Natural killer cell (primary cell): ENCODE data around the gene VWA8. TPM values are rescaled to one million over a fixed set of nuclear protein-coding genes. Genes with fewer than 3 reads are reported as not detected.
"Not testable (repeated sequence)": the region's sequence is repeated elsewhere in the genome, so short reads cannot be mapped to it uniquely, and the experiment has no call there.

Experiments used
- ATAC-seq, 3 donors: fragments of 150-1000 bp in 2 of 3; fragments of 200-7000 bp in 1 of 3; cut with Tn5 transposase; 1 replicate in 1 of 3; 2 replicates in 2 of 3; pipeline ENCODE4 v1.10.0; 2021; ENCODE audit warnings: mild to moderate bottlenecking in 2 of 3, moderate library complexity in 2 of 3
- DNase-seq, 2 donors: peaks; one replicate each; pipeline versions ENCODE4 v3.0.0 to v3.0.0-alpha.2; 2013 to 2021; ENCODE audit warnings: mixed read lengths in 1 of 2
- H3K27ac ChIP-seq: one replicate; pipeline ENCODE4 v1.5.1; 2013; ENCODE audit warnings: mild to moderate bottlenecking, low read length
- H3K27me3 ChIP-seq: one replicate; pipeline ENCODE4 v1.6.1; 2013; ENCODE audit warnings: low read length; ENCODE audit not compliant: control insufficient read depth, insufficient read depth
- H3K36me3 ChIP-seq: one replicate; pipeline ENCODE4 v1.6.1; 2013; ENCODE audit warnings: low read length; ENCODE audit not compliant: control insufficient read depth, insufficient read depth
- H3K4me1 ChIP-seq: one replicate; pipeline ENCODE4 v1.6.1; 2013; ENCODE audit warnings: low read length; ENCODE audit not compliant: control insufficient read depth, insufficient read depth
- H3K4me3 ChIP-seq: one replicate; pipeline ENCODE4 v1.5.1; 2013; ENCODE audit warnings: low read length
- H3K9me3 ChIP-seq: one replicate; pipeline ENCODE4 v1.6.1; 2013; ENCODE audit warnings: low read length; ENCODE audit not compliant: control insufficient read depth, insufficient read depth
- H3K27ac Mint-ChIP-seq, 2 donors: one replicate each; pipeline ENCODE4 v1.8.0; 2022; ENCODE audit warnings: mild to moderate bottlenecking in 2 of 2, mixed read lengths in 2 of 2, moderate library complexity in 1 of 2
- H3K27me3 Mint-ChIP-seq, 2 donors: one replicate each; pipeline ENCODE4 v1.8.0; 2022; ENCODE audit warnings: low read depth in 2 of 2, mixed read lengths in 2 of 2
- H3K36me3 Mint-ChIP-seq: one replicate; pipeline ENCODE4 v1.8.0; 2022; ENCODE audit warnings: mixed read lengths
- H3K4me1 Mint-ChIP-seq, 2 donors: one replicate each; pipeline ENCODE4 v1.8.0; 2022; ENCODE audit warnings: mixed read lengths in 2 of 2
- H3K4me3 Mint-ChIP-seq: one replicate; pipeline ENCODE4 v1.8.0; 2022; ENCODE audit warnings: mild to moderate bottlenecking, moderate library complexity, mixed read lengths
- H3K9me3 Mint-ChIP-seq, 2 donors: one replicate each; pipeline ENCODE4 v1.8.0; 2022; ENCODE audit warnings: mixed read lengths in 2 of 2
- CTCF ChIP-seq: fragments of 200-600 bp; IDR thresholded peaks from one replicate; pipeline ENCODE4 v1.8.0; 2022; ENCODE audit warnings: antibody characterized with exemption
- WGBS: methylation state at CpG from one replicate; pipeline ENCODE4 v1.1.7; 2013; ENCODE audit warnings: missing lambda C conversion rate; ENCODE audit not compliant: insufficient coverage; 5-methylcytosine and 5-hydroxymethylcytosine counted together
- intact Hi-C: fragments of 100-400 bp; cut with micrococcal nuclease; formaldehyde crosslinking; loops from one replicate; pipeline ENCODE4 v1.14.2; 2022
- total RNA-seq, 4 donors: library from RNA; stranded (reverse); fragments of 120-200 nt in 1 of 4; gene quantifications; one replicate each; pipeline versions ENCODE4 v1.2.3 to v1.2.4, GENCODE V29; 2013 to 2022

Gene VWA8
- total RNA-seq, 3 donors from 2014 or later (not counting 1 experiment from before 2014, with no cell fraction given) = 21.9 to 27.5 (median 22.6) TPM

- no peaks in the 10 kb centered on the region for H3K4me1 Mint-ChIP-seq
- H3K36me3 Mint-ChIP-seq = no peaks in the 10 kb centered on the region
- no peak overlapping the region for H3K4me3 Mint-ChIP-seq
- no peaks in the 10 kb centered on the region for H3K9me3 ChIP-seq
- H3K27me3 ChIP-seq = no peaks in the 10 kb centered on the region
- no peaks in the 10 kb centered on the region for H3K36me3 ChIP-seq
- 81% methylated on average over 12 of the region's 14 CpGs for WGBS
- intact Hi-C loops = no loop called here
- DNase-seq (no peak), ATAC-seq (no peak)
- no peaks in the 10 kb centered on the region for H3K9me3 Mint-ChIP-seq
- no peaks in the 10 kb centered on the region for H3K4me1 ChIP-seq
- no peak overlapping the region for H3K4me3 ChIP-seq
- H3K27ac ChIP-seq = no peak overlapping the region
- no peak overlapping the region for H3K27ac Mint-ChIP-seq
- no peak for TF ChIP-seq CTCF
- H3K27me3 Mint-ChIP-seq = no peaks in the 10 kb centered on the region
Measured at GRCh38 chr13:41546372-41547190, 414.3 kb downstream of the VWA8 start.

- Histone ChIP-seq H3K4me1 (no peaks in the 10 kb centered on the region), H3K9me3 (no peaks in the 10 kb centered on the region), H3K36me3 (no peaks in the 10 kb centered on the region), H3K27ac (no peak overlapping the region), H3K27me3 (no peaks in the 10 kb centered on the region), H3K4me3 (no peak overlapping the region)
- intact Hi-C loops = no loop called here
- no peak overlapping the region for H3K27ac Mint-ChIP-seq
- DNase-seq (no peak), ATAC-seq (no peak)
- H3K27me3 Mint-ChIP-seq = peaks cover 0 to 7% of the 10 kb centered on the region in 2 donors
- WGBS = 59% methylated on average over 3 of the region's 3 CpGs
- no peaks in the 10 kb centered on the region for H3K9me3 Mint-ChIP-seq
- no peaks in the 10 kb centered on the region for H3K4me1 Mint-ChIP-seq
- TF ChIP-seq CTCF = no peak
- H3K36me3 Mint-ChIP-seq = no peaks in the 10 kb centered on the region
- H3K4me3 Mint-ChIP-seq = no peak overlapping the region
Measured at GRCh38 chr13:41545432-41545707, 415.5 kb downstream of the VWA8 start.

- no peak for DNase-seq
- Mint-ChIP-seq H3K4me1 (no peaks in the 10 kb centered on the region), H3K27ac (no peak overlapping the region)
Measured at GRCh38 chr13:41543664-41544300, 417.1 kb downstream of the VWA8 start.

GRCh38 chr13:41542799-41543198 is 418.1 kb downstream of the VWA8 start:
- H3K36me3 ChIP-seq, ATAC-seq, H3K9me3 Mint-ChIP-seq, H3K4me1 ChIP-seq, H3K9me3 ChIP-seq, intact Hi-C loops, H3K4me3 Mint-ChIP-seq, H3K36me3 Mint-ChIP-seq, DNase-seq, H3K27me3 ChIP-seq, H3K4me3 ChIP-seq, H3K4me1 Mint-ChIP-seq, H3K27ac Mint-ChIP-seq, H3K27ac ChIP-seq: not testable (repeated sequence)
- H3K27me3 Mint-ChIP-seq = peaks cover 3 to 14% of the 10 kb centered on the region in 2 donors
- 100% methylated on average over 1 of the region's 3 CpGs for WGBS

More at GRCh38 chr13:41543664-41544300, 417.1 kb downstream of the VWA8 start:
- Histone ChIP-seq H3K36me3 (no peaks in the 10 kb centered on the region), H3K27me3 (no peaks in the 10 kb centered on the region), H3K4me3 (no peak overlapping the region), H3K9me3 (no peaks in the 10 kb centered on the region), H3K4me1 (no peaks in the 10 kb centered on the region), H3K27ac (no peak overlapping the region)
- WGBS = 89% methylated on average over 7 of the region's 7 CpGs
- peaks cover 0 to 14% of the 10 kb centered on the region in 2 donors for H3K27me3 Mint-ChIP-seq
- intact Hi-C loops = no loop called here
- no peak overlapping the region for H3K4me3 Mint-ChIP-seq
- no peak for TF ChIP-seq CTCF
- H3K36me3 Mint-ChIP-seq = no peaks in the 10 kb centered on the region
- no peak for ATAC-seq
- H3K9me3 Mint-ChIP-seq = no peaks in the 10 kb centered on the region
